Muscle layer of duodenum (tissue), 2 donors: ENCODE results near the gene CSNK2A2.

Source experiments
- H3K27ac ChIP-seq: one replicate; pipeline ENCODE4 v1.7.0; 2013; ENCODE audit warnings: mild to moderate bottlenecking, low read length
- H3K27me3 ChIP-seq: one replicate; pipeline ENCODE4 v1.7.0; 2013; ENCODE audit warnings: low read depth, mild to moderate bottlenecking, control low read depth, low read length
- H3K36me3 ChIP-seq, 2 donors: one replicate each; pipeline ENCODE4 v1.7.0; 2013; ENCODE audit warnings: low read length in 2 of 2, control low read depth in 1 of 2, mild to moderate bottlenecking in 1 of 2; ENCODE audit not compliant: insufficient read depth in 2 of 2, control insufficient read depth in 1 of 2
- H3K4me1 ChIP-seq, 2 donors: one replicate each; pipeline ENCODE4 v1.7.0; 2013; ENCODE audit warnings: low read length in 2 of 2, mild to moderate bottlenecking in 2 of 2, control low read depth in 1 of 2, moderate library complexity in 1 of 2; ENCODE audit not compliant: insufficient read depth in 2 of 2, control insufficient read depth in 1 of 2
- H3K4me3 ChIP-seq, 2 donors: one replicate each; pipeline ENCODE4 v1.7.0; 2013; ENCODE audit warnings: low read length in 2 of 2, low read depth in 1 of 2, mild to moderate bottlenecking in 1 of 2
- H3K9me3 ChIP-seq, 2 donors: one replicate each; pipeline ENCODE4 v1.7.0; 2013; ENCODE audit warnings: low read length in 2 of 2, control low read depth in 1 of 2, mild to moderate bottlenecking in 1 of 2; ENCODE audit not compliant: control insufficient read depth in 1 of 2
- donor health status: healthy.

Gene CSNK2A2

GRCh38 chr16:58198022-58198683, at the start of gene CSNK2A2:
CSNK2A2 (minus strand) TSS chr16:58198106; CDS start chr16:58197736, 370 bp downstream.
- Histone ChIP-seq H3K4me1 (peaks cover 7 to 19% of the 10 kb centered on the region in 2 donors), H3K27ac (no peak within 1 kb of the TSS), H3K36me3 (peaks cover 14 to 24% of the 10 kb centered on the region in 2 donors), H3K9me3 (no peaks in the 10 kb centered on the region), H3K4me3 (peak within 1 kb of the TSS; percentile 63 to 82), H3K27me3 (no peaks in the 10 kb centered on the region)

DNA sequence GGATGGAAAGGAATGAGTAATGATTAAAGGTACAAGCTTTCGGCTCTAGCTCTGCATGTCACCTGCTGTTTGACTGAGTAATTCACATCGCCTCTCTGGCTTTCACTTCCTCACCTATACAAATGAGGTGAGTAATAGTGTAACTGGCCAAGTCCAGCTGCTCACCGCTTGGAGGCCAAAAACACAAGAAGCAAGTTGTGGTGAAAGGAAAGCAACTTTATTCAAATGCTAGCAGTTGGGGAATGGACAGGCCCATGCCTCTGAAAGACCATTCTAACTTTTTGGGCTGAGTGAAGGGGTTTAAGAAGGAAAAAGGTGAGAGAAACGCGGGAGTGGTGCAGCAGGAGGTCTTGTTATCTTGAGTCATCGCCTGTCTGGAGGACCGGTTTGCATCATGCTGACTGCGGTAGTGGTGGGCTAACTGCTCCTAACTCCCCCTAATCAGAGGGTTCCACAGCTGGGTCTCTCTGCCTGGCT, 45.7 kb upstream of the CSNK2A2 start:
- Histone ChIP-seq H3K9me3 (no peaks in the 10 kb centered on the region), H3K27ac (no peak overlapping the region), H3K36me3 (no peaks in the 10 kb centered on the region), H3K4me1 (no peaks in the 10 kb centered on the region), H3K27me3 (no peaks in the 10 kb centered on the region), H3K4me3 (no peak overlapping the region)

GRCh38 chr16:58236831-58237230, 38.9 kb upstream of the CSNK2A2 start:
- Histone ChIP-seq H3K27me3 (peaks cover 6% of the 10 kb centered on the region), H3K9me3 (no peaks in the 10 kb centered on the region), H3K27ac (no peak overlapping the region), H3K36me3 (no peaks in the 10 kb centered on the region), H3K4me1 (peaks cover 0 to 5% of the 10 kb centered on the region in 2 donors), H3K4me3 (peak overlapping the region; percentile 49 to 69)

- peak overlapping the region; percentile 49 to 69 for H3K4me3 ChIP-seq
- no peaks in the 10 kb centered on the region for H3K9me3 ChIP-seq
- H3K36me3 ChIP-seq = no peaks in the 10 kb centered on the region
- peaks cover 6% of the 10 kb centered on the region for H3K27me3 ChIP-seq
- no peak overlapping the region for H3K27ac ChIP-seq
- H3K4me1 ChIP-seq = peaks cover 0 to 5% of the 10 kb centered on the region in 2 donors
Observed at GRCh38 chr16:58236231-58236690, 38.4 kb upstream of the CSNK2A2 start.

DNA sequence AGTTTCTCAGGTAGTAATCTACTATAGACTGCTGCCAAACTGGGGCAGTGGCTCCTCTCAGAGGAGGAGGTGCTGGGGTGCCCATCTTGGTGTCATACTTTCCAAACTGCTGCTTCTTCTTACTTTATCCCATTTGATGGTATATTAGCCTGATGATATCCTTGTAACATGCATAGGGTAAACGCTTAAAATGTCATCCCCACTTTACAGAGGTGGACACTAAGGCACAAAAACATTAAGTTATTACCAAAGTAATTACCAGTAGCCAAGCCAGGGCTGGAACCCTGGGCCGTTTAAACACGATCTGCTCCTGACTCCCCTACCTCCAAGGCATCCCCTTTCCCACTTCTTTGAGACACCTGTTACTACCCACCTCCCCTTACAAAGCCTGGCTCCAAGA, 37.8 kb upstream of the CSNK2A2 start:
- H3K4me1 ChIP-seq = peaks cover 0 to 5% of the 10 kb centered on the region in 2 donors
- H3K27ac ChIP-seq = no peak overlapping the region
- H3K36me3 ChIP-seq = no peaks in the 10 kb centered on the region
- no peak overlapping the region for H3K4me3 ChIP-seq
- H3K9me3 ChIP-seq = no peaks in the 10 kb centered on the region
- H3K27me3 ChIP-seq = peaks cover 6% of the 10 kb centered on the region

- Histone ChIP-seq H3K4me3 (no peak overlapping the region), H3K4me1 (peaks cover 0 to 5% of the 10 kb centered on the region in 2 donors), H3K27me3 (peaks cover 6% of the 10 kb centered on the region), H3K36me3 (no peaks in the 10 kb centered on the region), H3K27ac (no peak overlapping the region), H3K9me3 (no peaks in the 10 kb centered on the region)
Observed at GRCh38 chr16:58234831-58235595, 37.1 kb upstream of the CSNK2A2 start.

GRCh38 chr16:58230259-58230658, 32.4 kb upstream of the CSNK2A2 start:
- Histone ChIP-seq H3K4me3 (no peak overlapping the region), H3K36me3 (no peaks in the 10 kb centered on the region), H3K27me3 (no peaks in the 10 kb centered on the region), H3K9me3 (no peaks in the 10 kb centered on the region), H3K4me1 (no peaks in the 10 kb centered on the region), H3K27ac (no peak overlapping the region)

DNA sequence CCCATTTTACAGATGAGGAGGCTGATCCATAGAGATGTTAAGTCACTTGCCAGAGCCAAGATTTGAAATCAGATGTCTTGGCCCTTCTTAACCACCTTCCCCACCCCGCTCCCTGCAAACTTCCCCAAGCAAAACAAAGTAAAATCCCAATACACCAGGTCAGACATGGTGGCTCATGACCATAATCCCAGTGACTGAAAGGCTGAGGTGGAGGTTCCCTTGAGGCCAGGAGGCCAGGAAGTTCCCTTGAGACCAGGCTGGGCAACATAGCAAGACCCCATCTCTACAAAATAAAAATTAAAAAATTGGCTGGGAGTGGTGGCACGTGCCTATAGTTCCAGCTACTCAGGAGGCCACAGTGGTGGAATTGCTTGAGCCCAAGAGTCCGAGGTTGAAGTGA, 28.9 kb upstream of the CSNK2A2 start:
- no peaks in the 10 kb centered on the region for H3K36me3 ChIP-seq
- H3K4me1 ChIP-seq = no peaks in the 10 kb centered on the region
- H3K9me3 ChIP-seq = no peaks in the 10 kb centered on the region
- H3K4me3 ChIP-seq = no peak overlapping the region
- H3K27me3 ChIP-seq = no peaks in the 10 kb centered on the region
- no peak overlapping the region for H3K27ac ChIP-seq

GRCh38 chr16:58225965-58226602, 28.2 kb upstream of the CSNK2A2 start:
- H3K4me3 ChIP-seq = no peak overlapping the region
- no peak overlapping the region for H3K27ac ChIP-seq
- H3K9me3 ChIP-seq = no peaks in the 10 kb centered on the region
- no peaks in the 10 kb centered on the region for H3K4me1 ChIP-seq
- H3K36me3 ChIP-seq = no peaks in the 10 kb centered on the region
- H3K27me3 ChIP-seq = no peaks in the 10 kb centered on the region

GRCh38 chr16:58222532-58223316, 24.8 kb upstream of the CSNK2A2 start:
- Histone ChIP-seq H3K4me1 (no peaks in the 10 kb centered on the region), H3K4me3 (no peak overlapping the region), H3K27ac (no peak overlapping the region), H3K36me3 (no peaks in the 10 kb centered on the region), H3K27me3 (no peaks in the 10 kb centered on the region), H3K9me3 (no peaks in the 10 kb centered on the region)

DNA sequence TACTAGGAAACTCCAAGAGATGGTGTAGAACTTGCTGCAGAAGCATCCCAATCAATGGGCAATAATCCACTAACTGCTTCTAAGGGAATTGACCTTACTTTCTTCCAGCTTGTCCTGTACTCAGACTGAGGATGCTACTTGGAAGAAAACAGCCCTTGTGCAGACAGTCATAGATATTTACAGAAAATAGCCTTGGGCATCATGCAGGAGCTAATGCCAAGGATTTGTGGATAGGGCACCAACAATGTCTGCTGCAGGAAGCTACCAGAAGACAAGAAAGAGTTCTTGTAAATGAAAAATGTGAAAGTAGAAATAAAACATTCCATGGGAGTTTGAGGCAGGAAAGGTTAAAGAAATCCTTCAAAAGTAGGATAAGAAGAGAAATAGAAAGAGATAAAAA, 21.5 kb upstream of the CSNK2A2 start:
- peaks cover 0 to 8% of the 10 kb centered on the region in 2 donors for H3K9me3 ChIP-seq
- H3K27me3 ChIP-seq = no peaks in the 10 kb centered on the region
- no peaks in the 10 kb centered on the region for H3K4me1 ChIP-seq
- no peak overlapping the region for H3K27ac ChIP-seq
- H3K4me3 ChIP-seq = no peak overlapping the region
- no peaks in the 10 kb centered on the region for H3K36me3 ChIP-seq
